Esophagus squamous epithelium (tissue), 4 donors: Measurements from ENCODE around the gene CDC16.

Source experiments
- POLR2A ChIP-seq, 4 donors: fragments of 450-650 bp; IDR thresholded peaks; one replicate each; pipeline ENCODE4 v1.6.1; 2017; ENCODE audit warnings: antibody characterized with exemption in 4 of 4, mild to moderate bottlenecking in 4 of 4, moderate library complexity in 3 of 4
- TF ChIP-seq, protein P1 (sequence below), 6 experiments: fragments of 450-650 bp in 4 of 6; fragments of 200-600 bp in 2 of 6; sonication (generic) in 2 of 6; IDR thresholded peaks; one replicate each; pipeline ENCODE4 v1.5.1; 2016 to 2019; ENCODE audit warnings: antibody characterized with exemption in 6 of 6, mild to moderate bottlenecking in 4 of 6, moderate library complexity in 4 of 6

GRCh38 chr13:114296448-114296847, 61.8 kb downstream of the CDC16 start:
- no peak for TF ChIP-seq POLR2A (IDR thresholded peaks at IDR 0.05)
- TF ChIP-seq, protein P1, sequence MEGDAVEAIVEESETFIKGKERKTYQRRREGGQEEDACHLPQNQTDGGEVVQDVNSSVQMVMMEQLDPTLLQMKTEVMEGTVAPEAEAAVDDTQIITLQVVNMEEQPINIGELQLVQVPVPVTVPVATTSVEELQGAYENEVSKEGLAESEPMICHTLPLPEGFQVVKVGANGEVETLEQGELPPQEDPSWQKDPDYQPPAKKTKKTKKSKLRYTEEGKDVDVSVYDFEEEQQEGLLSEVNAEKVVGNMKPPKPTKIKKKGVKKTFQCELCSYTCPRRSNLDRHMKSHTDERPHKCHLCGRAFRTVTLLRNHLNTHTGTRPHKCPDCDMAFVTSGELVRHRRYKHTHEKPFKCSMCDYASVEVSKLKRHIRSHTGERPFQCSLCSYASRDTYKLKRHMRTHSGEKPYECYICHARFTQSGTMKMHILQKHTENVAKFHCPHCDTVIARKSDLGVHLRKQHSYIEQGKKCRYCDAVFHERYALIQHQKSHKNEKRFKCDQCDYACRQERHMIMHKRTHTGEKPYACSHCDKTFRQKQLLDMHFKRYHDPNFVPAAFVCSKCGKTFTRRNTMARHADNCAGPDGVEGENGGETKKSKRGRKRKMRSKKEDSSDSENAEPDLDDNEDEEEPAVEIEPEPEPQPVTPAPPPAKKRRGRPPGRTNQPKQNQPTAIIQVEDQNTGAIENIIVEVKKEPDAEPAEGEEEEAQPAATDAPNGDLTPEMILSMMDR (IDR thresholded peaks at IDR 0.05), result no peak
